ENCODE data around the gene C1R.

Gene C1R

GRCh38 chr12:7092229-7092985 lies at the start of gene C1R:
Gene C1R, minus strand, starts transcription at chr12:7092445. Its CDS starts 57 bp downstream, at chr12:7092388.
- peak in 1 of 2 donors; percentile 34 for DNase-seq (ENCODE audit: extremely low read depth in 1 of 2, low read depth in 1 of 2)

- DNase-seq (ENCODE audit: extremely low read depth in 1 of 2, low read depth in 1 of 2), result no peak
Observed at GRCh38 chr12:7141351-7142005, 49.2 kb upstream of the C1R start.

GRCh38 chr12:7139200-7139599 lies 47.0 kb upstream of the C1R start:
- DNase-seq (ENCODE audit: extremely low read depth in 1 of 2, low read depth in 1 of 2), result no peak

- DNase-seq (ENCODE audit: extremely low read depth in 1 of 2, low read depth in 1 of 2), result no peak
Observed at GRCh38 chr12:7137908-7138307, 45.7 kb upstream of the C1R start.

GRCh38 chr12:7136676-7137075 lies 44.4 kb upstream of the C1R start:
- no peak for DNase-seq (ENCODE audit: extremely low read depth in 1 of 2, low read depth in 1 of 2)

GRCh38 chr12:7136071-7136470 lies 43.8 kb upstream of the C1R start:
- DNase-seq (ENCODE audit: extremely low read depth in 1 of 2, low read depth in 1 of 2), result no peak

GRCh38 chr12:7134396-7135166 lies 42.3 kb upstream of the C1R start:
- DNase-seq (ENCODE audit: extremely low read depth in 1 of 2, low read depth in 1 of 2), result no peak

- DNase-seq (ENCODE audit: extremely low read depth in 1 of 2, low read depth in 1 of 2), result peak in 1 of 2 donors; percentile 34
Observed at GRCh38 chr12:7131502-7131866, 39.2 kb upstream of the C1R start.

- peak in 1 of 2 donors; percentile 49 for DNase-seq (ENCODE audit: extremely low read depth in 1 of 2, low read depth in 1 of 2)
Observed at GRCh38 chr12:7130701-7131501, 38.7 kb upstream of the C1R start.

- peak; percentile 56 to 69 for DNase-seq (ENCODE audit: extremely low read depth in 1 of 2, low read depth in 1 of 2)
Observed at GRCh38 chr12:7129872-7130691, 37.8 kb upstream of the C1R start, which contains the start of gene CLSTN3. Gene CLSTN3, plus strand, starts transcription at chr12:7130371. Its CDS starts 278 bp downstream, at chr12:7130649.

GRCh38 chr12:7129287-7129871 lies 37.1 kb upstream of the C1R start:
- DNase-seq (ENCODE audit: extremely low read depth in 1 of 2, low read depth in 1 of 2), result no peak

GRCh38 chr12:7128681-7129286 lies 36.5 kb upstream of the C1R start, which contains the start of gene RBP5:
Gene RBP5, minus strand, starts transcription at chr12:7128889. Its CDS starts 114 bp downstream, at chr12:7128775.
- DNase-seq (ENCODE audit: extremely low read depth in 1 of 2, low read depth in 1 of 2), result no peak

- no peak for DNase-seq (ENCODE audit: extremely low read depth in 1 of 2, low read depth in 1 of 2)
Observed at GRCh38 chr12:7127916-7128626, 35.8 kb upstream of the C1R start.

- DNase-seq (ENCODE audit: extremely low read depth in 1 of 2, low read depth in 1 of 2), result no peak
Observed at GRCh38 chr12:7125632-7126227, 33.5 kb upstream of the C1R start.

GRCh38 chr12:7123806-7124522 lies 31.7 kb upstream of the C1R start:
- no peak for DNase-seq (ENCODE audit: extremely low read depth in 1 of 2, low read depth in 1 of 2)

- DNase-seq (ENCODE audit: extremely low read depth in 1 of 2, low read depth in 1 of 2), result no peak
Observed at GRCh38 chr12:7122811-7123769, 30.8 kb upstream of the C1R start.

All from stimulated activated CD8-positive, alpha-beta memory T cell treated with anti-CD3 and anti-CD28 coated beads, Interleukin-7, amount 100 ng/mL, for 48 hours (primary cell).